Loucy (cell line): ENCODE data around the gene HTD2.

Experiments
- H2AFZ ChIP-seq: fragments of 200-600 bp; sonication (generic); 2 replicates; pipeline ENCODE4 v1.6.0; 2016; ENCODE audit warnings: antibody characterized with exemption, mild to moderate bottlenecking, low read length, moderate library complexity
- H3F3A ChIP-seq: fragments of 200-600 bp; 2 replicates; pipeline ENCODE4 v1.6.0; 2016; ENCODE audit warnings: antibody characterized with exemption, low read depth, mild to moderate bottlenecking
- H3K27me3 ChIP-seq: fragments of 200-600 bp; sonication (generic); 2 replicates; pipeline ENCODE4 v1.6.1; 2014; ENCODE audit warnings: low read length, mild to moderate bottlenecking; ENCODE audit not compliant: insufficient read depth, poor library complexity, severe bottlenecking
- H3K36me3 ChIP-seq: fragments of 200-600 bp; sonication (generic); 2 replicates; pipeline ENCODE4 v1.6.1; 2016; ENCODE audit warnings: low read length; ENCODE audit not compliant: insufficient read depth
- H3K4me1 ChIP-seq: fragments of 200-600 bp; sonication (generic); 2 replicates; pipeline ENCODE4 v1.5.1; 2014; ENCODE audit warnings: low read length, mild to moderate bottlenecking; ENCODE audit not compliant: insufficient read depth, poor library complexity, severe bottlenecking
- H3K4me2 ChIP-seq: fragments of 200-600 bp; sonication (generic); 2 replicates; pipeline ENCODE4 v1.6.0; 2014; ENCODE audit warnings: antibody characterized with exemption, low read length, low read depth, mild to moderate bottlenecking; ENCODE audit not compliant: poor library complexity, severe bottlenecking
- H3K4me3 ChIP-seq: fragments of 200-600 bp; sonication (generic); 2 replicates; pipeline ENCODE4 v1.5.1; 2014; ENCODE audit warnings: low read length, mild to moderate bottlenecking, mixed read lengths; ENCODE audit not compliant: poor library complexity, severe bottlenecking
- H3K79me2 ChIP-seq: fragments of 200-600 bp; sonication (generic); 2 replicates; pipeline ENCODE4 v1.6.1; 2014; ENCODE audit warnings: low read length; ENCODE audit not compliant: insufficient read depth
- H3K9ac ChIP-seq: fragments of 200-600 bp; sonication (generic); 2 replicates; pipeline ENCODE4 v1.6.0; 2014; ENCODE audit warnings: mild to moderate bottlenecking, low read depth, low read length, moderate library complexity; ENCODE audit not compliant: poor library complexity, severe bottlenecking
- H3K9me2 ChIP-seq: fragments of 200-600 bp; sonication (generic); replicated peaks from 2 replicates; pipeline ENCODE4 v1.6.1; 2016; ENCODE audit warnings: low read depth, low read length, mixed read lengths
- H3K9me3 ChIP-seq: fragments of 200-600 bp; sonication (generic); 2 replicates; pipeline ENCODE4 v1.6.1; 2014; ENCODE audit warnings: mild to moderate bottlenecking, antibody characterized with exemption, low read length, low read depth; ENCODE audit not compliant: insufficient read depth
- H4K20me1 ChIP-seq: fragments of 200-600 bp; sonication (generic); 2 replicates; pipeline ENCODE4 v1.6.0; 2014; ENCODE audit warnings: antibody characterized with exemption, low read length, mild to moderate bottlenecking; ENCODE audit not compliant: insufficient read depth, poor library complexity, severe bottlenecking
- EZH2phosphoT487 ChIP-seq: fragments of 200-600 bp; IDR thresholded peaks from 2 replicates; pipeline ENCODE4 v1.6.1; 2018; ENCODE audit warnings: antibody characterized with exemption, mild to moderate bottlenecking, moderate library complexity, borderline replicate concordance
- TF ChIP-seq, protein P1 (sequence below): fragments of 200-600 bp; sonication (generic); conservative IDR thresholded peaks from 2 replicates; pipeline ENCODE4 v1.5.1; 2014; ENCODE audit warnings: mild to moderate bottlenecking, antibody characterized with exemption, low read length

HTD2 gene

DNA sequence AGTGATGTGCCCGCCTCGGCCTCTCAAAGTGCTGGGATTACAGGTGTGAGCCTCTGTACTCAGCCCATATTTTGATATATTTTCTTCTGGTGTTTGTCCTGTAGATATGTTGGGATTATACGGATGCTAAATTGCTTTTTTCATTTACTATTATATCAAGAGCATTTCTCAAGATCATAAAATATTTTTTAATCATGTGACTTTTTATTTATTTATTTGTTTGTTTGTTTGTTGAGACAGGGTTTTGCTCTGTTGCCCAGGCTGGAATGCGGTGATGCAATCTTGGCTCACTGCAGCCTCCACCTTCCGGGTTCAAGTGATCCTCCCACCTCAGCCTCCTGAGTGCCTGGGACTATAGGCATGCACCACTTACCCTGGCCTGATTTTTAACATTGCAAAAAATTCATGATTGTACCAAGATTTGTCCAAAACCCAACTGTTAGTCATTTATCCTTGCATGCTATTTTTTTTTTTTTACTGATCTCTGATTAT is 23.6 kb downstream of the HTD2 start:
- Histone ChIP-seq H3K36me3 (no peaks in the 10 kb centered on the region), H3K79me2 (peaks cover 22% of the 10 kb centered on the region), H3K4me2 (no peak overlapping the region), H3K9me3 (no peaks in the 10 kb centered on the region), H3K9ac (no peak overlapping the region), H3K4me1 (peaks cover 28% of the 10 kb centered on the region), H3K9me2 (no peaks in the 10 kb centered on the region), H3F3A (peaks cover 5% of the 10 kb centered on the region; the same call in 1 of the 2 replicates), H2AFZ (no peak overlapping the region), H4K20me1 (no peaks in the 10 kb centered on the region), H3K4me3 (no peak overlapping the region), H3K27me3 (no peaks in the 10 kb centered on the region)
- no peak for TF ChIP-seq EZH2phosphoT487
- TF ChIP-seq, protein P1, sequence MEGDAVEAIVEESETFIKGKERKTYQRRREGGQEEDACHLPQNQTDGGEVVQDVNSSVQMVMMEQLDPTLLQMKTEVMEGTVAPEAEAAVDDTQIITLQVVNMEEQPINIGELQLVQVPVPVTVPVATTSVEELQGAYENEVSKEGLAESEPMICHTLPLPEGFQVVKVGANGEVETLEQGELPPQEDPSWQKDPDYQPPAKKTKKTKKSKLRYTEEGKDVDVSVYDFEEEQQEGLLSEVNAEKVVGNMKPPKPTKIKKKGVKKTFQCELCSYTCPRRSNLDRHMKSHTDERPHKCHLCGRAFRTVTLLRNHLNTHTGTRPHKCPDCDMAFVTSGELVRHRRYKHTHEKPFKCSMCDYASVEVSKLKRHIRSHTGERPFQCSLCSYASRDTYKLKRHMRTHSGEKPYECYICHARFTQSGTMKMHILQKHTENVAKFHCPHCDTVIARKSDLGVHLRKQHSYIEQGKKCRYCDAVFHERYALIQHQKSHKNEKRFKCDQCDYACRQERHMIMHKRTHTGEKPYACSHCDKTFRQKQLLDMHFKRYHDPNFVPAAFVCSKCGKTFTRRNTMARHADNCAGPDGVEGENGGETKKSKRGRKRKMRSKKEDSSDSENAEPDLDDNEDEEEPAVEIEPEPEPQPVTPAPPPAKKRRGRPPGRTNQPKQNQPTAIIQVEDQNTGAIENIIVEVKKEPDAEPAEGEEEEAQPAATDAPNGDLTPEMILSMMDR = no peak

DNA sequence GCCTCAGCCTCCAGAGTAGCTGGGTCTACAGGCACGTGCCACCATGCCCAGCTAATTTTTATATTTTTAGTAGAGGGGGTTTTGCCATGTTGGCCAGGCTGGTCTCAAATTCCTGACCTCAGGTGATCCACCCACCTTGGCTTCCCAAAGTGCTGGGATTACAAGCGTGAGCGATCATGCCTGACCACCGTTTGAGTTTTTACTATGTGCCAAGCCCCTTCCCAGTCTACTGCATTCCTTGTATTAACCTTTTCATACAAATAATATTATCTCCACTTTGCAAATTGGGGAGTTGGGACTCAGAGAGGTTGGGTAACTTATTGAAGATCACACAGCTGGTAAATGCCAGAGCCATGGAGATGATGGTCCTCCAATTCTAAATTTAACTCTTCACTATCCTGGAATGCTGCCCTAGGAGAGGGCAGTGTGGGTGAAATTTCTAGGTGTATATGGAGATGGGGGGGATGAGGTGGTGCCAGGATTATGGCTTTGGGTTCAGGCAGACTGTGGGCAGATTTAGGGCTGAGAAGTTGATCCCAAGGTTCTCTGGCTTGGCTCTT is 25.4 kb downstream of the HTD2 start:
- Histone ChIP-seq H3K9me2 (no peaks in the 10 kb centered on the region), H3K9ac (no peak overlapping the region), H3K4me1 (peaks cover 36% of the 10 kb centered on the region), H3K4me3 (peak overlapping the region; percentile 79), H3K27me3 (no peaks in the 10 kb centered on the region), H2AFZ (no peak overlapping the region), H3K9me3 (no peaks in the 10 kb centered on the region), H3K4me2 (peak overlapping the region; percentile 90), H3K36me3 (no peaks in the 10 kb centered on the region), H4K20me1 (peaks cover 6% of the 10 kb centered on the region), H3F3A (peaks cover 8% of the 10 kb centered on the region; the same call in 1 of the 2 replicates), H3K79me2 (peaks cover 38% of the 10 kb centered on the region)
- TF ChIP-seq EZH2phosphoT487 = no peak
- TF ChIP-seq, protein P1 = no peak

DNA sequence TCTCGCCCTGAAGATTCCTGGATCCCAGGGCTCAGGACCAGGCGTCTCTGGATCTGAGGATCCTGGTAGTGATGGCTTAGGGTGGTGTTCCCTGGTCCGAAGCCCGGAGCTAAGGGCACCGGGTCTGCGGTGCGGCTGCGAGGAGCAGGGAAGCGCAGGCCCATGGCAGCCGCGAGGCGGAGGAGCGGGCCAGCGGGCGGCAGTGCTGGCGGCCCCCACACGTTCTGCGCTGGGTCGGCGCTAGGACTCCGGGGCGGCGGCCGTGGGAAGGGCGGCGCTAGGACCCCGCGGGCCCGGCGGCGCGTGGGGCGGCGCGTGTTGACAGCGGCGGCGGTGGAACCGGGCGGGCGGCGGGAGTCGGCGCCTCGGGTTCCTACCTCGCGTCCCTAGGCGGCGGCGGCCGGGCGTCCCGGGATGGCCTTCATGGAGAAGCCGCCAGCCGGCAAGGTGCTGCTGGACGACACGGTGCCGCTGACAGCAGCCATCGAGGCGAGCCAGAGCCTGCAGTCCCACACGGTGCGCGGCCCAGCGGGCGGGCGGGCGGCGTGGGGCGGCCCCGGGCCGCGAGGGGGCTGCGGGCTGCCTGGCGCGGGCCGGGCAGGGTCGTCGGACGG is 26.4 kb downstream of the HTD2 start, which contains the start of gene PXK:
Gene PXK, plus strand, starts transcription at position 318 of the 614 bp plus-strand sequence. Its CDS starts 97 bp downstream, at position 415.
- Histone ChIP-seq H3K9ac (peak within 1 kb of the TSS; percentile 82), H3K9me2 (no peaks in the 10 kb centered on the region), H3K27me3 (no peaks in the 10 kb centered on the region), H3K4me3 (peak within 1 kb of the TSS; percentile 79), H3K9me3 (no peaks in the 10 kb centered on the region), H3K4me1 (peaks cover 38% of the 10 kb centered on the region), H3K79me2 (peaks cover 48% of the 10 kb centered on the region), H3K36me3 (no peaks in the 10 kb centered on the region), H2AFZ (peak within 1 kb of the TSS; percentile 97), H3K4me2 (peak within 1 kb of the TSS; percentile 98), H3F3A (peaks cover 8% of the 10 kb centered on the region; the same call in 1 of the 2 replicates), H4K20me1 (peaks cover 6% of the 10 kb centered on the region)
- no peak for TF ChIP-seq EZH2phosphoT487
- TF ChIP-seq, protein P1 = peak; percentile 15; the same call in 1 of the 2 replicates
